ENCODE data around the gene IGSF21.

DNA sequence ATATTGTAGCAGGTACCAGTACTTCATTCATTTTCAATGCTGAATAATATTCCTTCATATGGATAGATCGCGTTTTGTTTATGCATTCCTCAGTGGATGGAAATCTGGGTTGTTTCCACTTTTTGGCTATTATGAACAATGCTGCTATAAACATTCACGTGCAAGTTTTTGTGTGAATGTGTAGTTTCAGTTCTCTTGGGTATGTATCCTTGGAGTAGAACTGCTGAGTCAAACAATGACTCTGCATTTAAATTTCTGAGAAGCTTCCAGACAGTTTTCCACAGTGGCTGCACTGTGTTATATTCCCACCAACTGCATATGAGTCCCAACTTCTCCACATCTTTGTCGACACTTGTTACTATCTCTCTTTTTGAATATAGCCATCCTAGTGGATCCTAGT is 235.1 kb downstream of the IGSF21 start:
- TF ChIP-seq, protein P1, sequence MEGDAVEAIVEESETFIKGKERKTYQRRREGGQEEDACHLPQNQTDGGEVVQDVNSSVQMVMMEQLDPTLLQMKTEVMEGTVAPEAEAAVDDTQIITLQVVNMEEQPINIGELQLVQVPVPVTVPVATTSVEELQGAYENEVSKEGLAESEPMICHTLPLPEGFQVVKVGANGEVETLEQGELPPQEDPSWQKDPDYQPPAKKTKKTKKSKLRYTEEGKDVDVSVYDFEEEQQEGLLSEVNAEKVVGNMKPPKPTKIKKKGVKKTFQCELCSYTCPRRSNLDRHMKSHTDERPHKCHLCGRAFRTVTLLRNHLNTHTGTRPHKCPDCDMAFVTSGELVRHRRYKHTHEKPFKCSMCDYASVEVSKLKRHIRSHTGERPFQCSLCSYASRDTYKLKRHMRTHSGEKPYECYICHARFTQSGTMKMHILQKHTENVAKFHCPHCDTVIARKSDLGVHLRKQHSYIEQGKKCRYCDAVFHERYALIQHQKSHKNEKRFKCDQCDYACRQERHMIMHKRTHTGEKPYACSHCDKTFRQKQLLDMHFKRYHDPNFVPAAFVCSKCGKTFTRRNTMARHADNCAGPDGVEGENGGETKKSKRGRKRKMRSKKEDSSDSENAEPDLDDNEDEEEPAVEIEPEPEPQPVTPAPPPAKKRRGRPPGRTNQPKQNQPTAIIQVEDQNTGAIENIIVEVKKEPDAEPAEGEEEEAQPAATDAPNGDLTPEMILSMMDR (conservative IDR thresholded peaks at IDR 0.05; ENCODE audit: low read depth, low read length): no peak
- TF ChIP-seq MXI1 (IDR thresholded peaks at IDR 0.05; ENCODE audit: borderline replicate concordance, low read depth, low read length): no peak
- TF ChIP-seq SMC3 (IDR thresholded peaks at IDR 0.05; ENCODE audit: low read depth, low read length): no peak

Measured in IMR-90 (cell line).